CD14-positive monocyte (primary cell): ENCODE data around the gene SERPINA4. TPM values are rescaled to one million over a fixed set of nuclear protein-coding genes. Genes with fewer than 3 reads are reported as not detected.

Experiments
- DNase-seq, 3 donors: peaks; one replicate each; pipeline ENCODE4 v3.0.0-alpha.2; 2011 to 2022
- H2AFZ ChIP-seq: 2 replicates; pipeline ENCODE4 v1.6.0; 2012; ENCODE audit warnings: mild to moderate bottlenecking, low read depth, low read length, inconsistent platforms; ENCODE audit not compliant: insufficient read depth, poor library complexity, severe bottlenecking
- H3K27ac ChIP-seq, 2 donors: 1 replicate in 1 of 2; 2 replicates in 1 of 2; pipeline ENCODE4 v1.5.1; 2012 to 2013; ENCODE audit warnings: low read length in 2 of 2, control low read depth in 1 of 2, inconsistent platforms in 1 of 2, low read depth in 1 of 2, mild to moderate bottlenecking in 1 of 2
- H3K27me3 ChIP-seq, 2 donors: one replicate each; pipeline versions ENCODE4 v1.6.0 to v1.6.1; 2011 to 2013; ENCODE audit warnings: low read length in 2 of 2; ENCODE audit not compliant: control insufficient read depth in 2 of 2, insufficient read depth in 2 of 2
- H3K36me3 ChIP-seq, 2 donors: replicated peaks in 1 of 2; 1 replicate in 1 of 2; 2 replicates in 1 of 2; pipeline versions ENCODE4 v1.5.1 to v1.6.1; 2012 to 2013; ENCODE audit warnings: low read length in 2 of 2, control low read depth in 1 of 2, inconsistent platforms in 1 of 2, mild to moderate bottlenecking in 1 of 2; ENCODE audit not compliant: insufficient read depth in 2 of 2, control insufficient read depth in 1 of 2
- H3K4me1 ChIP-seq, 2 donors: 1 replicate in 1 of 2; 2 replicates in 1 of 2; pipeline versions ENCODE4 v1.5.1 to v1.6.1; 2012 to 2013; ENCODE audit warnings: low read length in 2 of 2, control low read depth in 1 of 2, inconsistent platforms in 1 of 2, mild to moderate bottlenecking in 1 of 2, moderate library complexity in 1 of 2; ENCODE audit not compliant: insufficient read depth in 2 of 2, control insufficient read depth in 1 of 2
- H3K4me2 ChIP-seq: replicated peaks from 2 replicates; pipeline ENCODE3; 2012; ENCODE audit warnings: low read length, moderate library complexity, mild to moderate bottlenecking; ENCODE audit not compliant: poor library complexity, severe bottlenecking; ENCODE audit errors: extremely low read depth
- H3K4me3 ChIP-seq, 3 experiments: fragments of 200-600 bp in 1 of 3; sonication (generic) in 1 of 3; replicated peaks in 1 of 3; 1 replicate in 2 of 3; 2 replicates in 1 of 3; pipeline ENCODE4 v1.5.1; 2011 to 2013; ENCODE audit warnings: low read length in 3 of 3, mild to moderate bottlenecking in 3 of 3, control low read depth in 2 of 3, low read depth in 2 of 3, inconsistent platforms in 1 of 3, moderate library complexity in 1 of 3
- H3K79me2 ChIP-seq: 2 replicates; pipeline ENCODE4 v1.6.0; 2012; ENCODE audit warnings: mild to moderate bottlenecking, control low read depth, inconsistent platforms, low read length, moderate library complexity; ENCODE audit not compliant: insufficient read depth
- H3K9ac ChIP-seq: 2 replicates; pipeline ENCODE4 v1.6.0; 2017; ENCODE audit warnings: low read length, mild to moderate bottlenecking; ENCODE audit not compliant: insufficient read depth, poor library complexity, severe bottlenecking
- H3K9me3 ChIP-seq, 2 donors: replicated peaks in 1 of 2; 1 replicate in 1 of 2; 2 replicates in 1 of 2; pipeline versions ENCODE4 v1.5.1 to v1.6.1; 2012 to 2013; ENCODE audit warnings: low read length in 2 of 2, control low read depth in 1 of 2; ENCODE audit not compliant: control insufficient read depth in 1 of 2, insufficient read depth in 1 of 2
- H4K20me1 ChIP-seq: 2 replicates; pipeline ENCODE4 v1.6.0; 2012; ENCODE audit warnings: mild to moderate bottlenecking, low read length, control low read depth, moderate library complexity; ENCODE audit not compliant: insufficient read depth
- H3K27ac Mint-ChIP-seq, 7 donors: one replicate each; pipeline ENCODE4 v1.8.0; 2020; ENCODE audit warnings: mild to moderate bottlenecking in 7 of 7, mixed read lengths in 7 of 7, moderate library complexity in 6 of 7, inconsistent platforms in 2 of 7
- H3K27me3 Mint-ChIP-seq, 3 donors: one replicate each; pipeline ENCODE4 v1.8.0; 2021 to 2022; ENCODE audit warnings: low read depth in 3 of 3, mild to moderate bottlenecking in 3 of 3, mixed read lengths in 3 of 3, moderate library complexity in 3 of 3, inconsistent platforms in 1 of 3
- H3K36me3 Mint-ChIP-seq, 2 donors: one replicate each; pipeline ENCODE4 v1.8.0; 2020; ENCODE audit warnings: mixed read lengths in 2 of 2, inconsistent platforms in 1 of 2, mild to moderate bottlenecking in 1 of 2
- H3K4me1 Mint-ChIP-seq: one replicate; pipeline ENCODE4 v1.8.0; 2020; ENCODE audit warnings: mild to moderate bottlenecking, mixed read lengths
- H3K4me3 Mint-ChIP-seq, 2 donors: one replicate each; pipeline ENCODE4 v1.8.0; 2020; ENCODE audit warnings: mild to moderate bottlenecking in 2 of 2, mixed read lengths in 2 of 2, moderate library complexity in 1 of 2
- H3K9me3 Mint-ChIP-seq, 7 donors: one replicate each; pipeline ENCODE4 v1.8.0; 2020 to 2022; ENCODE audit warnings: mixed read lengths in 7 of 7, mild to moderate bottlenecking in 6 of 7, moderate library complexity in 6 of 7, inconsistent platforms in 2 of 7
- CTCF ChIP-seq: fragments of 200-600 bp; IDR thresholded peaks from one replicate; pipeline ENCODE4 v1.8.0; 2022; ENCODE audit warnings: antibody characterized with exemption, mild to moderate bottlenecking
- WGBS: methylation state at CpG from one replicate; pipeline ENCODE4 v1.1.5; 2013; ENCODE audit warnings: missing lambda C conversion rate; ENCODE audit not compliant: insufficient coverage; 5-methylcytosine and 5-hydroxymethylcytosine counted together
- intact Hi-C, 2 donors: fragments of 100-400 bp; cut with micrococcal nuclease; formaldehyde crosslinking; loops; one replicate each; pipeline versions ENCODE4 v1.15.0 to v1.15.1; 2023
- polyA plus RNA-seq, 3 donors: library from polyadenylated mRNA; depleted of rRNA in 1 of 3; unstranded in 2 of 3; stranded (reverse) in 1 of 3; fragments of 300-500 nt in 2 of 3; fragments of >200 nt in 1 of 3; fragmentation: Illumina TruSeq in 2 of 3; gene quantifications; 1 replicate in 2 of 3; 2 replicates in 1 of 3; pipeline ENCODE4 v1.2.3, GENCODE V29; 2012 to 2021

The SERPINA4 gene
- polyA plus RNA-seq, 3 donors: not detected

GRCh38 chr14:94600148-94600545 is 38.9 kb downstream of the SERPINA4 start:
- no peak for DNase-seq
- H3K27ac Mint-ChIP-seq: peak overlapping the region in 1 of 7 donors; percentile 43
- Histone ChIP-seq H3K36me3 (no peaks in the 10 kb centered on the region), H3K4me1 (no peaks in the 10 kb centered on the region), H3K79me2 (no peaks in the 10 kb centered on the region), H3K27me3 (no peaks in the 10 kb centered on the region), H3K9me3 (no peaks in the 10 kb centered on the region), H3K9ac (no peak overlapping the region), H4K20me1 (no peaks in the 10 kb centered on the region), H3K27ac (no peak overlapping the region), H2AFZ (no peak overlapping the region), H3K4me2 (no peak overlapping the region), H3K4me3 (no peak overlapping the region)
- 93% methylated on average over 8 of the region's 11 CpGs for WGBS
- H3K9me3 Mint-ChIP-seq: peaks cover 0 to 2% (median 0%) of the 10 kb centered on the region in 7 donors
- peaks cover 2% of the 10 kb centered on the region for H3K4me1 Mint-ChIP-seq
- H3K4me3 Mint-ChIP-seq: no peak overlapping the region
- no peak for TF ChIP-seq CTCF
- no peaks in the 10 kb centered on the region for H3K36me3 Mint-ChIP-seq
- peaks cover 4 to 7% (median 5%) of the 10 kb centered on the region in 3 donors for H3K27me3 Mint-ChIP-seq
- intact Hi-C loops: no loop called here

- no peaks in the 10 kb centered on the region for H3K9me3 ChIP-seq
- H3K36me3 ChIP-seq: no peaks in the 10 kb centered on the region
- peaks cover 0 to 2% (median 0%) of the 10 kb centered on the region in 7 donors for H3K9me3 Mint-ChIP-seq
- no peak overlapping the region for H3K4me2 ChIP-seq
- TF ChIP-seq CTCF: no peak
- no peak overlapping the region for H3K27ac ChIP-seq
- no peak overlapping the region for H3K4me3 Mint-ChIP-seq
- no peak overlapping the region for H2AFZ ChIP-seq
- H3K4me1 ChIP-seq: no peaks in the 10 kb centered on the region
- no peaks in the 10 kb centered on the region for H3K27me3 ChIP-seq
- H3K27me3 Mint-ChIP-seq: peaks cover 4 to 8% (median 4%) of the 10 kb centered on the region in 3 donors
- no peaks in the 10 kb centered on the region for H3K36me3 Mint-ChIP-seq
- H3K9ac ChIP-seq: no peak overlapping the region
- no peak overlapping the region for H3K4me3 ChIP-seq
- H3K79me2 ChIP-seq: no peaks in the 10 kb centered on the region
- H3K27ac Mint-ChIP-seq: no peak overlapping the region
- no peak for DNase-seq
- intact Hi-C loops: no loop called here
- H4K20me1 ChIP-seq: no peaks in the 10 kb centered on the region
- peaks cover 2% of the 10 kb centered on the region for H3K4me1 Mint-ChIP-seq
- 21% methylated on average over 5 of the region's 6 CpGs for WGBS
These were observed 40.7 kb downstream of the SERPINA4 start for GRCh38 chr14:94601884-94602391.
